HG03565 (cell line): ENCODE data around the gene RAD9A.

Experiments used
- ATAC-seq: cut with Tn5 transposase; IDR thresholded peaks from one replicate; pipeline ENCODE4 v1.9.1; 2021; ENCODE audit warnings: mild to moderate bottlenecking, moderate library complexity; ENCODE audit not compliant: unreplicated experiment

RAD9A gene

GRCh38 chr11:67437809-67438157 is 46.0 kb downstream of the RAD9A start:
- no peak for ATAC-seq

GRCh38 chr11:67438158-67438902 is 46.5 kb downstream of the RAD9A start:
- ATAC-seq: no peak

GRCh38 chr11:67439321-67440228 is 47.8 kb downstream of the RAD9A start:
- no peak for ATAC-seq

- no peak for ATAC-seq
These were observed 48.7 kb downstream of the RAD9A start for GRCh38 chr11:67440229-67441097.

GRCh38 chr11:67441098-67441563 is 49.3 kb downstream of the RAD9A start:
- no peak for ATAC-seq

GRCh38 chr11:67441731-67442351 is 50.1 kb downstream of the RAD9A start:
- ATAC-seq: no peak

GRCh38 chr11:67442504-67443404 is 51.0 kb downstream of the RAD9A start:
- ATAC-seq: no peak

GRCh38 chr11:67445515-67445914 is 53.7 kb downstream of the RAD9A start:
- ATAC-seq: no peak
